Spleen (tissue), 7 donors: Measurements from ENCODE around the gene DCTN2.

Experiments
- CTCF ChIP-seq, 11 experiments: fragments of 200-600 bp in 7 of 11; fragments of 450-650 bp in 4 of 11; sonication (generic) in 4 of 11; IDR thresholded peaks in 8 of 11; conservative IDR thresholded peaks in 3 of 11; 1 replicate in 7 of 11; 2 replicates in 4 of 11; pipeline versions ENCODE4 v1.4.0 to v1.8.0; 2016 to 2021; ENCODE audit warnings: antibody characterized with exemption in 11 of 11, inconsistent platforms in 4 of 11, mild to moderate bottlenecking in 1 of 11
- POLR2AphosphoS5 ChIP-seq, 3 donors: sonication (generic); formaldehyde crosslinking; IDR thresholded peaks; one replicate each; pipeline ENCODE4 v1.5.1; 2017; ENCODE audit warnings: antibody characterized with exemption in 3 of 3
- donor health status: DM: no; HTN: no; CAD: no; lungs with moderate emphysema.
- donor health status: DM: no; HTN: no; CAD: no.
- donor health status: DM: no; HTN: no; CAD: no.

DNA sequence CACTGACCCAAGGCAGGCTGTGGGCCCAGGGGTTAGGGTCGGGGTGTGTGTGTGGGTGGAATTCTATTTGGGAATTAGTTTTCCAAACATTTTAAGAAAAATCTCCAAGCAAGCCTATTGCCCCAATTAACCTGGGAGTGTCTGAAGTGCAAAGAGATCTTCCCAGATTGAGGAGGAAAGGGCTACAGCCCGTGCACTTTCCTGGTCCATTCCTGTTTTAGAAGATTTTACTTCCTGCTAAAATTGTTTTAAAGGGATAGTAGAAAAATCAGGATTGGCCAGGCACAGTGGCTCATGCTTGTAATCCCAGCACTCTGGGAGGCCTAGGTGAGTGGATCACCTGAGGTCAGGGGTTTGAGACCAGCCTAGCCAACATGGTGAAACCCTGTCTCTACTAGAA is 5.3 kb downstream of the DCTN2 start:
- no peak for TF ChIP-seq POLR2AphosphoS5 (IDR thresholded peaks at IDR 0.05)
- no peak for TF ChIP-seq CTCF (IDR thresholded peaks at IDR 0.05 in 8 of 11, conservative IDR thresholded peaks at IDR 0.05 in 3 of 11)
